GM21529 (cell line): ENCODE data around the gene TSPAN31.
"Not testable (repeated sequence)": the region's sequence is repeated elsewhere in the genome, so short reads cannot be mapped to it uniquely, and the experiment has no call there.

Experiments
- ATAC-seq: cut with Tn5 transposase; IDR thresholded peaks from one replicate; pipeline ENCODE4 v1.9.1; 2021; ENCODE audit not compliant: unreplicated experiment

Gene TSPAN31

GRCh38 chr12:57765698-57766463, 21.0 kb downstream of the TSPAN31 start:
- ATAC-seq: no peak

- ATAC-seq: no peak
These were observed 21.8 kb downstream of the TSPAN31 start, which contains the start of gene CYP27B1 for GRCh38 chr12:57766464-57767304. TSS of gene CYP27B1 (minus strand) at chr12:57767078. CDS start at chr12:57767041, 37 bp downstream.

GRCh38 chr12:57767305-57767698, 22.5 kb downstream of the TSPAN31 start:
- ATAC-seq: no peak

- no peak for ATAC-seq
These were observed 23.0 kb downstream of the TSPAN31 start for GRCh38 chr12:57767876-57768275.

GRCh38 chr12:57769594-57769993, 24.8 kb downstream of the TSPAN31 start:
- no peak for ATAC-seq

- ATAC-seq: no peak
These were observed 25.9 kb downstream of the TSPAN31 start for GRCh38 chr12:57770734-57771133.

GRCh38 chr12:57771236-57771872, 26.5 kb downstream of the TSPAN31 start:
- peak; percentile 74 for ATAC-seq

- peak; percentile 77 for ATAC-seq
These were observed 27.1 kb downstream of the TSPAN31 start, which contains the start of gene METTL1 for GRCh38 chr12:57771873-57772428. TSS of gene METTL1 (minus strand) at chr12:57772105. CDS start at chr12:57772083, 22 bp downstream.

- ATAC-seq: peak; percentile 35
These were observed 27.8 kb downstream of the TSPAN31 start, which contains the start of gene EEF1AKMT3 for GRCh38 chr12:57772429-57773322. TSS of gene EEF1AKMT3 (plus strand) at chr12:57772614. CDS start at chr12:57772725, 111 bp downstream.

GRCh38 chr12:57774634-57775033, 29.8 kb downstream of the TSPAN31 start:
- ATAC-seq: not testable (repeated sequence)

GRCh38 chr12:57775044-57775443, 30.2 kb downstream of the TSPAN31 start:
- ATAC-seq: no peak

GRCh38 chr12:57775563-57776246, 30.9 kb downstream of the TSPAN31 start:
- no peak for ATAC-seq

GRCh38 chr12:57776247-57776587, 31.4 kb downstream of the TSPAN31 start:
- ATAC-seq: no peak

GRCh38 chr12:57777367-57777766, 32.5 kb downstream of the TSPAN31 start:
- no peak for ATAC-seq

- ATAC-seq: no peak
These were observed 33.1 kb downstream of the TSPAN31 start for GRCh38 chr12:57777911-57778310.

GRCh38 chr12:57779736-57780135, 34.9 kb downstream of the TSPAN31 start:
- ATAC-seq: no peak

- ATAC-seq: no peak
These were observed 35.6 kb downstream of the TSPAN31 start for GRCh38 chr12:57780284-57780897.

GRCh38 chr12:57781244-57781643, 36.4 kb downstream of the TSPAN31 start:
- no peak for ATAC-seq

GRCh38 chr12:57781801-57782200, 37.0 kb downstream of the TSPAN31 start:
- no peak for ATAC-seq
